Measurements from ENCODE around the gene OR52N2. TPM values are rescaled to one million over a fixed set of nuclear protein-coding genes. Genes with fewer than 3 reads are reported as not detected.

Gene OR52N2
- total RNA-seq, 1 experiment from 2014 or later = not detected

DNA sequence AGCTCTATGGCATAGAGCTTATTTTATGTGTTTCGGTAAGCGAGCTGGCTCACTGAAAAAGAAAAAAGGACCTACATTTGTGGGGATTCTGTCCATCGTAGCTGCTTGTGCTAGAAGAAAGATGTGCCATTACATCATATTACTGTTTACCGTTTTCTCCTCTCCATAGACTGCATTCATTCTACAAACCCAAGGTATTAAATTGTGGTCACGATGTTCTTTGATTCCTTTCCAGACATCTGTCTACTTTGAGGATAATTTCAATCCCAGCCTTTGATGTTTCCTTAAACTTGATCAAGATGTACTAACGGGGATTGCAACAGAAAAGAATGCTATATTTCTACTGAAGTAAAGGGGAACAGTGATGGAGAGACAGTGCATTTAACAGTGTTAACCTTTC is 12.2 kb upstream of the OR52N2 start:
- H3K4me1 ChIP-seq (ENCODE audit: control insufficient read depth, insufficient read depth, low read length) = no peaks in the 10 kb centered on the region
- no peak for DNase-seq (ENCODE audit: low read depth, low spot score)
- BruUV-seq (replicated peaks) = no TSS peak
- H3K4me3 ChIP-seq (ENCODE audit: low read depth in 2 of 2, low read length in 2 of 2) = no peak overlapping the region
- TF ChIP-seq POLR2AphosphoS5 (IDR thresholded peaks at IDR 0.05; ENCODE audit: low read depth, low read length) = no peak
- no peak for ATAC-seq
- no peak overlapping the region for H3K27ac ChIP-seq (ENCODE audit: low read length)
- in situ Hi-C loops (cut with HindIII; ENCODE audit: low pct_unique_long_range_greater_than_20kb, low sequenced_read_pairs) (no loop called here), intact Hi-C loops (cut with micrococcal nuclease; ENCODE audit: unreplicated experiment) (no loop called here)
- CTCF ChIA-PET = no interaction called here
- no peaks in the 10 kb centered on the region for H3K36me3 ChIP-seq (ENCODE audit: control insufficient read depth, insufficient read depth, low read length)
- POLR2A ChIA-PET = no interaction called here
- no peaks in the 10 kb centered on the region for H3K9me3 ChIP-seq (ENCODE audit: control insufficient read depth, insufficient read depth, low read depth, low read length)
- H3K27me3 ChIP-seq (ENCODE audit: control insufficient read depth, insufficient read depth, low read length) = no peaks in the 10 kb centered on the region

DNA sequence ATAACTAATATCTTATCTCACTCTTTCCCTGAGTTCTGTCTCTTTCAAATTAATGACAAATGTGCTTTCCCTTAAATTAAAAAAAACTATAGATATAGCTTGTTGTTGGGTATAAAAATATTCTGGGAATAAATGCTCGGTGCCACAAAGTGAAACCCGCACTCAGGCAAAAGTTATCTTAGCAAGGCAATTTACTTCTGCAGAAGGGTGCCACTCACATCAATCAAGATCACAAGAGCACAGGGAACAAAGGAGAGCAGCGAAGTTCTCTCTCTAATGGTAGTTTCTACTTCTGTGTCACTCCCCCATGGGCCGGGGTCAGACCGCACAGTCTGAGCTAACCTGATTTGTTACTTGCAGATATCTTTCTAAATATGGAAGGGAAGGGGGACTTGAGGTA is 4.7 kb upstream of the OR52N2 start:
- Histone ChIP-seq H3K27ac (ENCODE audit: low read length) (no peak overlapping the region), H3K27me3 (ENCODE audit: control insufficient read depth, insufficient read depth, low read length) (no peaks in the 10 kb centered on the region; the same call in 1 of the 2 replicates), H3K4me1 (ENCODE audit: control insufficient read depth, insufficient read depth, low read length) (peaks cover 6% of the 10 kb centered on the region), H3K9me3 (ENCODE audit: control insufficient read depth, insufficient read depth, low read depth, low read length) (no peaks in the 10 kb centered on the region), H3K36me3 (ENCODE audit: control insufficient read depth, insufficient read depth, low read length) (no peaks in the 10 kb centered on the region), H3K4me3 (ENCODE audit: low read depth in 2 of 2, low read length in 2 of 2) (no peak overlapping the region)
- intact Hi-C loops (cut with micrococcal nuclease; ENCODE audit: unreplicated experiment) (no loop called here), in situ Hi-C loops (cut with HindIII; ENCODE audit: low pct_unique_long_range_greater_than_20kb, low sequenced_read_pairs) (no loop called here)
- ChIA-PET CTCF (no interaction called here), POLR2A (no interaction called here)
- no TSS peak for BruUV-seq (replicated peaks)
- TF ChIP-seq POLR2AphosphoS5 (IDR thresholded peaks at IDR 0.05; ENCODE audit: low read depth, low read length) = no peak
- TF ChIP-seq SIN3A (IDR thresholded peaks at IDR 0.05; ENCODE audit: borderline replicate concordance, insufficient read depth, low read depth, low read length) = no peak
- TF ChIP-seq, protein P1, sequence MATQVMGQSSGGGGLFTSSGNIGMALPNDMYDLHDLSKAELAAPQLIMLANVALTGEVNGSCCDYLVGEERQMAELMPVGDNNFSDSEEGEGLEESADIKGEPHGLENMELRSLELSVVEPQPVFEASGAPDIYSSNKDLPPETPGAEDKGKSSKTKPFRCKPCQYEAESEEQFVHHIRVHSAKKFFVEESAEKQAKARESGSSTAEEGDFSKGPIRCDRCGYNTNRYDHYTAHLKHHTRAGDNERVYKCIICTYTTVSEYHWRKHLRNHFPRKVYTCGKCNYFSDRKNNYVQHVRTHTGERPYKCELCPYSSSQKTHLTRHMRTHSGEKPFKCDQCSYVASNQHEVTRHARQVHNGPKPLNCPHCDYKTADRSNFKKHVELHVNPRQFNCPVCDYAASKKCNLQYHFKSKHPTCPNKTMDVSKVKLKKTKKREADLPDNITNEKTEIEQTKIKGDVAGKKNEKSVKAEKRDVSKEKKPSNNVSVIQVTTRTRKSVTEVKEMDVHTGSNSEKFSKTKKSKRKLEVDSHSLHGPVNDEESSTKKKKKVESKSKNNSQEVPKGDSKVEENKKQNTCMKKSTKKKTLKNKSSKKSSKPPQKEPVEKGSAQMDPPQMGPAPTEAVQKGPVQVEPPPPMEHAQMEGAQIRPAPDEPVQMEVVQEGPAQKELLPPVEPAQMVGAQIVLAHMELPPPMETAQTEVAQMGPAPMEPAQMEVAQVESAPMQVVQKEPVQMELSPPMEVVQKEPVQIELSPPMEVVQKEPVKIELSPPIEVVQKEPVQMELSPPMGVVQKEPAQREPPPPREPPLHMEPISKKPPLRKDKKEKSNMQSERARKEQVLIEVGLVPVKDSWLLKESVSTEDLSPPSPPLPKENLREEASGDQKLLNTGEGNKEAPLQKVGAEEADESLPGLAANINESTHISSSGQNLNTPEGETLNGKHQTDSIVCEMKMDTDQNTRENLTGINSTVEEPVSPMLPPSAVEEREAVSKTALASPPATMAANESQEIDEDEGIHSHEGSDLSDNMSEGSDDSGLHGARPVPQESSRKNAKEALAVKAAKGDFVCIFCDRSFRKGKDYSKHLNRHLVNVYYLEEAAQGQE (IDR thresholded peaks at IDR 0.05; ENCODE audit: insufficient read depth in 1 of 2, low read depth in 2 of 2, low read length in 1 of 2) = no peak
- DNase-seq (ENCODE audit: low read depth, low spot score) (no peak), ATAC-seq (no peak)

DNA sequence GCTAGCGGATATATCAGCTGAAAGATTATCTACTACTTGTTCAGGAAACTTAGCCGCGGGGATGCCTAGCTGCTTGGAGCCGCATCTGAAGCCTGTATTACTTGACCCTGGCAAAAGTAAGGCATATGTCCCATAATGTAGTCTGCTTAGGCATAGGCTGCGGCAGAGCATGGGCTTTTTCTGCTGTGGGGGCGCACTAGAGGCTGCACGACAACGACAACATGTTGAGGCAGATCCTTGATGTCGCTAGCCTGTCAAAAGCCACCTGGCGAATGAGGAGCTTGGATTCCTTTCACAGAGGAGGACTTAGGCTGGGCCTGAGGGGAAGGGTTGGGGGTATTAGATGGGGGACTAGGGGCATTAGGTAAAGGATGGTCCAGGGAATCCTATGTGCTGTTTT is 1.1 kb upstream of the OR52N2 start:
- TF ChIP-seq, protein P1 (IDR thresholded peaks at IDR 0.05; ENCODE audit: insufficient read depth in 1 of 2, low read depth in 2 of 2, low read length in 1 of 2) = no peak
- TF ChIP-seq POLR2AphosphoS5 (IDR thresholded peaks at IDR 0.05; ENCODE audit: low read depth, low read length) = no peak
- TF ChIP-seq TCF7L2 (IDR thresholded peaks at IDR 0.05; ENCODE audit: low read depth, low read length) = no peak
- no peak for TF ChIP-seq SIN3A (IDR thresholded peaks at IDR 0.05; ENCODE audit: borderline replicate concordance, insufficient read depth, low read depth, low read length)
- TF ChIP-seq, protein P2, sequence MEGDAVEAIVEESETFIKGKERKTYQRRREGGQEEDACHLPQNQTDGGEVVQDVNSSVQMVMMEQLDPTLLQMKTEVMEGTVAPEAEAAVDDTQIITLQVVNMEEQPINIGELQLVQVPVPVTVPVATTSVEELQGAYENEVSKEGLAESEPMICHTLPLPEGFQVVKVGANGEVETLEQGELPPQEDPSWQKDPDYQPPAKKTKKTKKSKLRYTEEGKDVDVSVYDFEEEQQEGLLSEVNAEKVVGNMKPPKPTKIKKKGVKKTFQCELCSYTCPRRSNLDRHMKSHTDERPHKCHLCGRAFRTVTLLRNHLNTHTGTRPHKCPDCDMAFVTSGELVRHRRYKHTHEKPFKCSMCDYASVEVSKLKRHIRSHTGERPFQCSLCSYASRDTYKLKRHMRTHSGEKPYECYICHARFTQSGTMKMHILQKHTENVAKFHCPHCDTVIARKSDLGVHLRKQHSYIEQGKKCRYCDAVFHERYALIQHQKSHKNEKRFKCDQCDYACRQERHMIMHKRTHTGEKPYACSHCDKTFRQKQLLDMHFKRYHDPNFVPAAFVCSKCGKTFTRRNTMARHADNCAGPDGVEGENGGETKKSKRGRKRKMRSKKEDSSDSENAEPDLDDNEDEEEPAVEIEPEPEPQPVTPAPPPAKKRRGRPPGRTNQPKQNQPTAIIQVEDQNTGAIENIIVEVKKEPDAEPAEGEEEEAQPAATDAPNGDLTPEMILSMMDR (IDR thresholded peaks at IDR 0.05) = no peak
- BruUV-seq (replicated peaks) = no TSS peak
- POLR2A ChIA-PET = no interaction called here
- Histone ChIP-seq H3K36me3 (ENCODE audit: control insufficient read depth, insufficient read depth, low read length) (no peaks in the 10 kb centered on the region), H3K4me3 (ENCODE audit: low read depth in 2 of 2, low read length in 2 of 2) (no peak overlapping the region), H3K9me3 (ENCODE audit: control insufficient read depth, insufficient read depth, low read depth, low read length) (no peaks in the 10 kb centered on the region), H3K27ac (ENCODE audit: low read length) (no peak overlapping the region), H3K27me3 (ENCODE audit: control insufficient read depth, insufficient read depth, low read length) (peaks cover 11% of the 10 kb centered on the region; the same call in 1 of the 2 replicates), H3K4me1 (ENCODE audit: control insufficient read depth, insufficient read depth, low read length) (peaks cover 7% of the 10 kb centered on the region)
- ATAC-seq = no peak
- DNase-seq (ENCODE audit: low read depth, low spot score) = no peak
- intact Hi-C loops (cut with micrococcal nuclease; ENCODE audit: unreplicated experiment) (loop anchor here (5.0 kb wide), 4 partner anchors 425 to 1180 kb away; partner anchors contain the start of gene OR51M1), in situ Hi-C loops (cut with HindIII; ENCODE audit: low pct_unique_long_range_greater_than_20kb, low sequenced_read_pairs) (no loop called here)
- CTCF ChIA-PET = no interaction called here
